GM20000 (cell line): ENCODE measurements around the gene EPB41.

Source experiments
- DNase-seq: peaks from one replicate; pipeline ENCODE4 v3.0.0; 2012; ENCODE audit warnings: low spot score
- CTCF ChIP-seq: IDR thresholded peaks from 2 replicates; pipeline ENCODE4 v1.5.1; 2012; ENCODE audit warnings: mild to moderate bottlenecking, control low read depth; ENCODE audit errors: extremely low read depth, missing control alignments

The EPB41 gene

GRCh38 chr1:28915031-28915895, 894 bp downstream of the EPB41 start:
- DNase-seq, result peak; percentile 52
- TF ChIP-seq CTCF, result no peak

- no peak for DNase-seq
- TF ChIP-seq CTCF, result no peak
These were observed 3.4 kb downstream of the EPB41 start for GRCh38 chr1:28917757-28918118.

- no peak for TF ChIP-seq CTCF
These were observed 7.0 kb downstream of the EPB41 start for GRCh38 chr1:28921286-28921869.

GRCh38 chr1:28925350-28925891, 11.1 kb downstream of the EPB41 start:
- TF ChIP-seq CTCF, result no peak
- no peak for DNase-seq

More at GRCh38 chr1:28921286-28921869, 7.0 kb downstream of the EPB41 start:
- DNase-seq, result no peak

- peak; percentile 73 for DNase-seq
- no peak for TF ChIP-seq CTCF
These were observed 12.4 kb downstream of the EPB41 start for GRCh38 chr1:28926629-28927265.

- DNase-seq, result no peak
- no peak for TF ChIP-seq CTCF
These were observed 12.9 kb downstream of the EPB41 start for GRCh38 chr1:28927266-28927647.
